Esophagus (tissue), 2 donors: ENCODE data around the gene EMILIN2. TPM values are rescaled to one million over a fixed set of nuclear protein-coding genes. Genes with fewer than 3 reads are reported as not detected.

Experiments used
- polyA plus RNA-seq, 2 donors: library from polyadenylated mRNA; stranded (reverse); fragments of 200-250 nt; gene quantifications; one replicate each; pipeline ENCODE4 v1.2.3, GENCODE V29; 2013
- donor health status: healthy with polysubstance abuse.
- donor health status: Bipolar disorder and iron deficiency.

EMILIN2 gene
- polyA plus RNA-seq, 2 donors: 1.3 to 2.0 TPM

Other genes with a start within 250 kb of the EMILIN2 start
- 1 to 10 TPM; 5.0 to 7.6 TPM for gene SMCHD1, start 191.3 kb upstream of the EMILIN2 start, polyA plus RNA-seq
- 10 to 100 TPM in 1 of 2 donors, 1 to 10 TPM in 1; 6.2 to 10.9 TPM for gene LPIN2, start 166.1 kb downstream of the EMILIN2 start, polyA plus RNA-seq